Measurements from ENCODE around the gene ORMDL1.

DNA sequence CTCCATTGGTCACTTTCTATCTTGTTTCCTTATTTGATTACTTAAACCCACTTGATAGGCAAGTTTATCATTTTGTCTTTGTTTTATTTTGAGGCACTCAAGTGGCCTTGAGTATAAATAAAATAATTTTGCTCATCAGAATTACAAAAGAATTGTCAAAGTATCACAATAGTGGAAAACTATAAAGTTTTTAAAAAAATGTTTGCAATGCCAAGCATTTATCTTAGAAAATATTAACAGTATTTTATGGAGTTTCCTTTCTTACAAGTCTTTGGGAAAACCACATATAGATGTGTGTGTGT lies 14.8 kb upstream of the ORMDL1 start:
- TF ChIP-seq POLR2A (IDR thresholded peaks at IDR 0.05; ENCODE audit: low read length): no peak
- no peak for TF ChIP-seq GATA1 (IDR thresholded peaks at IDR 0.05; ENCODE audit: low read depth, low read length)
